OCI-LY1 (cell line): ENCODE data around the gene TNFRSF17.

Experiments used
- CTCF ChIP-seq: fragments of 200-600 bp; sonication (generic), shearing (Covaris generic); IDR thresholded peaks from 2 replicates; pipeline ENCODE4 v1.5.1; 2017; ENCODE audit warnings: mild to moderate bottlenecking, antibody characterized with exemption, low read length, moderate library complexity, mixed read lengths
- EZH2 ChIP-seq: fragments of 200-600 bp; sonication (generic), shearing (Covaris generic); IDR thresholded peaks from 2 replicates; pipeline ENCODE4 v1.8.0; 2017; ENCODE audit warnings: borderline replicate concordance, mixed run types, mild to moderate bottlenecking, antibody characterized with exemption, low read length, moderate library complexity, mixed read lengths

GRCh38 chr16:11985250-11985649 is 20.2 kb downstream of the TNFRSF17 start:
- TF ChIP-seq CTCF (no peak), EZH2 (no peak)
